HG03469 (cell line): ENCODE data around the gene CHEK2.
"Not testable (repeated sequence)": the region's sequence is repeated elsewhere in the genome, so short reads cannot be mapped to it uniquely, and the experiment has no call there.

Experiments used
- ATAC-seq: cut with Tn5 transposase; IDR thresholded peaks from one replicate; pipeline ENCODE4 v1.9.1; 2021; ENCODE audit warnings: mild to moderate bottlenecking, moderate library complexity, moderate number of reproducible peaks; ENCODE audit not compliant: unreplicated experiment

CHEK2 gene

DNA sequence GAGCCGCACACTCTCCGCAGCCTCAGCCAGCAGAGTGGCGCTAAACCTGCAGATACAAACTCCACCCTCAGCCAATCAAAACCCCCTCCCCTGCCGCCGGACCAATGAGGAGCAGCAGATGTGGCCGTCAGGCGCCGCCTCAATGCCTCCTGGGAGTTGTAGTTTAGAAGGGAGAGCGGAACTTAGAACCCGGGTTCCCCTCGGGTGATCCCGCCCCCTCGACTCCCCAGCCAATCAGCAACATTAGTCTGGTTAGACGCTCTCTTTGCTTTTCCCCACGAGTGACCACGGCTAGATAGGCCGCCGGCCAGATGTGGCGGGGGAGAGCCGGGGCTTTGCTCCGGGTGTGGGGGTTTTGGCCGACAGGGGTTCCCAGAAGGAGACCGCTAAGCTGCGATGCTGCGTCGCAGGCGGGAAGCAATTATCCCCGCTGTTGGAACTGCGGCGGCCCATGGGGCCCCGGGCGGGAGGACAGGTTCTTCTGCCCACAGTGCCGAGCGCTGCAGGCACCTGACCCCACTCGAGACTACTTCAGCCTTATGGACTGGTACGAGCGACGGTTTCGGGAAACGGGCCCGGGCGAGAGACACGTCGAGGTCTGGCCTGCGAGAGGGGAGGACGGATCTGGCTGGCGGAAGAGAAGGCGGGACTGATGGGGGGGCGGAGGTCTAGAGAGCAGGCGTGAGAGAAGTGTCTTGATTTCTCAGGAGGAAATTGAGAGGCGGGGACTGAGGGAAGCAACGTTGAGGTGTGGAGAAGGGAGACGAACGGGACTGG, at the start of gene CHEK2, which contains the start of gene HSCB:
Gene CHEK2, minus strand, starts transcription at position 36 of the 777 bp plus-strand sequence. CDS start 7,099 bp downstream, outside the sequence.
Gene HSCB, plus strand, starts transcription at position 255 of the 777 bp plus-strand sequence. Its CDS starts 57 bp downstream, at position 312.
- peak; percentile 88 for ATAC-seq

DNA sequence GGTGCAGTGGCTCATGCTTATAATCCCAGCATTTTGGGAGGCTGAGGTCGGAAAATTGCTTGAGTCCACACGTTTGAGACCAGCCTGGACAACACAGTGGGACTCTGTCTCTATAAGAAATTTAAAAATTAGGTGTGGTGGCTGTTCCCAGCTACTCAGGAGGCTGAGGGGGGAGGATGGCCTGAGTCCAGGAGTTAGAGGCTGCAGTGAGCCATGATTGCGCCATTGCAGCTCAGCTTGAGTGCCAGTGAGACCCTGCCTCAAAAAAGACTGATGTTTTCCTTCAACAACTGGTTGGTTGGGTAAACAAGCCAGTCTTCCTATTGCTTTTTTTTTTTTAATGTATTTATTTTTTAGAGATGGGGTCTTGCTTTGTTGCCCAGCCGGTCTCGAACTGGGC, 49.5 kb upstream of the CHEK2 start:
- no peak for ATAC-seq

DNA sequence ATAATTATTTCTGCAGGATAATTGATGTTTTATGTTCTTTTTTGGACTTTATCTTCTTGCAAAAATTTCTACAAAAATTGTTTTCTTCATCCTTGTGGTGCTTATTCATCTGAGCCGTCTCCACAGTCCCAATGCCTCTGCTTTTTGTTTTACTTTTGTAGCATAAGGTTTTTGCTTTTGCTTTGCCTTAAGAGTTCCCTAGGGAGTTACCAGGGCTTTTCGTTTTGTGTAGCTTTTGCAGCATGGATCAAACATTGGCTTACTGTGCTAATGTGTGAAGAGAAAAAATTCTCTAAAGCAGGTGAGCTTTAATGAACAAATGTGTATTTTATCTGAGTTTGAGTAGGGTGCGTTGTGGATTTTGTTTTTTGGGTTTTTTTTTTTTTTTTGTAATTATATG, 47.0 kb upstream of the CHEK2 start:
- ATAC-seq: no peak

DNA sequence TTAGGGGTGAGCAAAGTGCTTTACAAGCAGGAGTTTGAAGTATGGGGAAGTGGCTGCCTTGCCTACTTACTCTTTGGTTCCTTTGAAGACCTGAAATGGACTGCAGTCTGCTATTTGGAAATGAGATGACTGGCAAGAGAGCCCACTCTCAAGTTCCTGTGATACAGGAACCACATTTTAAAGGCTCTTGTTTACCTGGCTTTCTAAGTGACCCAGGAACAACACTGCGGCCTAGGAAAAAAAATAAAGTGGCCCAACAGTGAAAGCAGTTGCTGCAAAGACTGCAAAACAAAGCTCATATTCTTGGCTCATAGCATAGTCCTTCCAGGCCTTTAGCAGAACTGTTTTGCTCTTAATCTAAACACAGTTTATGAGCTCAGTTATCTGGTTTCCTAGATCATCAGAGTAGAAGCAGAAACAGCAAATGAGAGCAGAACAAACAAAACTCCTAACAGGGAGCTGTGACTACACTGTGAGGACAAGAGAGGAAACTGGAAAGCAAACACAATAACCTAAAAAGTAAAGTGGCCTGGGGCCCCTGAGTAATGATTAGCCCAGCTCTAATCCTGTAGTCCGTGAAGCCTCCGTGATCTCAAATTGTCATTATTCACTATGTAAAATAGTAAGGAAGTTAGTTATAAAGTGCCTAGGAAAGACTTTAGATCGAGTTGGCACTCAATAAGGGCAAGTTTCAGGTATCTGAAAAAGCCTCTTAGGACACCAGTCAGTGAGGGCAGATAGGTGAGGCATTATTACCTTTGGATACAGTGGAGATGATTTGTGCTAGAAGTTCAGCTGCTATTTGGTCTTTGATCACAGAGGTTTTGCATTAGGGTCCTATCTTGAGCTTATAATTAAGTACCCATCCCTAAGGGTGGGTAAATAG, 42.4 kb upstream of the CHEK2 start:
- ATAC-seq: no peak

DNA sequence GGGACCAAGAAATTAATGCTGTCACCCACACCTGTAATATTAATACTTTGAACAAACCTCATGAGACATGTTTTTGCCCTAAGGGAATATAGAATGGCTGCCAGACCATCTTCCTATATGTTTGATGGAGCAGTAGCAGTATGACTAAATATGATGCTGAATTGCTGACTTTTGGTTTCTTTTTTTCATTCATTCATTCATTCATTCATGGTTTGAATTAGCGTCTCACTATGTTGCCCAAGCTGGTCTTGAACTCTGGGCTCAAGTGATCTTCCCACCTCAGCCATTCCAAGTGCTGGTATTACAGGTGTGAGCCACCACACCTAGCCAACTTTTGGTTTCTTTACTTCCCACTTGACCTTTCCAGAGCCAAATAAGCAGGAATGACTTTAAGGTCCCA, 38.7 kb upstream of the CHEK2 start:
- ATAC-seq: no peak

DNA sequence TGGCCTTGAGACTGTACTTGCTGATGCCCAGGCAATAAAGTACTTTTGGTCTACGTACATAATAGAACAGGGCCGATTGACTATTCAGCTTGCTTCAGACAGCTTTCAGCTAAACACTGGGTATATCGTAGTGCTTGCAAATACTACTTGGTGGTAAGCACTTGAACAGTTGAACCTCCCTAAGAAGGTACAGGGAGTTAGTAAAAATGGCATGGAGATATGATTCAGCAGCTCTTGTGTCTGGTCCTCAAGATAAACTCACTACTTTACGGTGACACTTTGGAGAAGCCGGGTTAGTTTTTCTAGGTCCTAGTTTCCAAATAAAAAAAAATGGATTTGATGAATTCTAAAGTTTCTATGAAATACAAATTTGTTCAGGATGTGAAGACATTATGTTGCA, 38.2 kb upstream of the CHEK2 start:
- ATAC-seq: no peak

DNA sequence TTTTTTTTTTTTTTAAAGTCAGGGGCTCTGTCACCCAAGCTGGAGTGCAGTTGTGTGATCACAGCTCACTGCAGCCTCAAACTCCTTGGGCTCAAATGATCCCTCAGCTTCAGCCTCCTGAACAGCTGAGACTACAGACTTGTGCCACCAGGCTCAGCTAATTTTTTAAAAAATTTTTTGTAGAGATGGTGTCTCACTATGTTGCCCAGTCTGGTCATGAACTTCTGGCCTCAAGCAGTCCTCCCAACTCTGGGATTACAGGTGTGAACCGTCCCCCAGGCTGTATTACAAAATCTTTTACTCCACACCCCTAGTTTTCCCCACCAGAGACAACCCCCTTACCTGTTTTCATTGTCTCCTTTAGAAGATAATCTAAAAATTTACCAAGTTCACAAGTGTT, 32.8 kb upstream of the CHEK2 start:
- ATAC-seq: no peak

DNA sequence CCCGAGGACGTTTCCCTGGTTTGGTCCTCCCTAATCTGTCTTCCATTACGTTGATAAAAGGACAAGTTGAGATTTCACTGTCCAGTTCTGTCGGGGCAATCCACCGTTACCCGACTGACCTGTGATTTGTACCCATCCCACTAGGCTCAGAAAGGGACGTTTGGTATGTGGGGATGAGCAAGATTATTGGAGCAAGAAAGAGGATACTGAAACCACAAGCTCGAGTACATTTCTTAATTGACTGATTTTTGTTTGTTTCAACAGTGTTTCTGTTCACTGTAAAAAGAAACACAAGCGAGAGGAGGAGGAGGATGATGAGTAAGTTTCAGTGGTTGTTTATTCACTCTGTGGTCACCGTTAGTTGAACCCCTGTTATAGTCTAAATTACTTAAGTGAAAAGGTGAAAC, 31.8 kb upstream of the CHEK2 start:
- ATAC-seq: no peak

DNA sequence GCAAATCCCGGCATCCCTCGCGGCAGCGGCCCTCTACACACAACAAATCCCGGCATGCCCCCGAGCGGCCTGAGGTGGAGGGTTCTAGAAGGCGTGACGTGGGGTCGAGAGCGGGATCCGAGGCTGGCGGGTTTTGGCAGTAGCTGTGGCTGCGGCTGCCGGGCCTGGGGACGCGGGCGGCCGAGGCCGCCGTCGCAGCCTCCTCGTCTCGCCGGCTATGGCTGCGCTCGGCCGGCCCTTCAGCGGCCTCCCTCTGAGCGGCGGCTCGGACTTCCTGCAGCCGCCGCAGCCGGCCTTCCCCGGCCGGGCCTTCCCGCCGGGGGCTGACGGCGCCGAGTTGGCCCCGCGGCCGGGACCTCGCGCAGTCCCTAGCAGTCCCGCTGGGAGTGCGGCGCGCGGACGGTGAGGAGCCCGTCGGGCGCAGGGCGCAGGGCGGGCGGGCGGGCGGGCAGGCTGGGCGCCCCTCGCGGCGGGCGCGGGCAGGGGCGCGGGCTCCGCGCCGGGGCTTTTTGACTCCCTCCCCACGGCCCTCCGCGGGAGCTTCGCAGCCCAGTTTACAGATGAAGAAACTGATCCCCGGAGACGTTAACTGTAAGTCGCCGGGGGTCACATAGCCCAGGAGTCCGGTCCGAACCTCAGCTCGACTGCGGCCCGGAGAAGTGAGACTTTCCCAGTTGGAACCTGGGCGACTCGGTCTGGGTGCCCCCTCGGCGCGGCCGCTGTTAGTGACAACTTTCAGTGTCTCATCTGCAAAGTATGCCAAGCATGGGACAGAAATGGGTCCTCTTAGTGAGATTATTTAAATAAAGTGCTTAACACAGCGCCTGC, 31.2 kb upstream of the CHEK2 start, which contains the start of gene CCDC117:
Gene CCDC117, plus strand, starts transcription at position 63 of the 828 bp plus-strand sequence. Its CDS starts 155 bp downstream, at position 218.
- peak; percentile 79 for ATAC-seq

DNA sequence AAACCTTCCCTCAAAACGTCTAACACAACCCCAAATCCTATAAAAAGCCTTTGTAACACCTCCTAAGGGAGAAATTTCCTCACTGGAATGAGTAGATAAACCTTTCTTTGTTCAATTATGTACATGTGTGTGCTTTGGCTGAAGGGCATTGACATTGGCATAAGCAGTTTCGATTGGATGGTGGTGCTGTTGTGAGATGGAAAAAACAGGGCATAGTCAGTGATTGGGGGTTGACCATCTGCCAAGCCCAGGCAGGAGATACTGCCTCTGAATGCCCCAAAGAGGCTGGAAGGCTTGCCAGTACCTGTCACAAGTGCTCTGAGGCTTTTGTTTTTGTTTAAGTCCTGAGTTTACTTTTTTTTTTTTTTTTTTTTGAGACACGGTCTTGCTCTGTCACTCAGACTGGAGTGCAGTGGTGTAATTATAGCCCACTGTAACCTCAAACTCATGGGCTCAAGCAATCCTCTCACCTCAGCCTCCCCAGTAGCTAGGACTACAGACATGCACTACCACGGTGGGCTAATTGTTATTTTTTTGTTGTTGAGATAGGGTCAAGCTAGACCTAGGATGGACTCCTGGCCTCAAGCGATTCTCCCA, 29.7 kb upstream of the CHEK2 start:
- no peak for ATAC-seq

DNA sequence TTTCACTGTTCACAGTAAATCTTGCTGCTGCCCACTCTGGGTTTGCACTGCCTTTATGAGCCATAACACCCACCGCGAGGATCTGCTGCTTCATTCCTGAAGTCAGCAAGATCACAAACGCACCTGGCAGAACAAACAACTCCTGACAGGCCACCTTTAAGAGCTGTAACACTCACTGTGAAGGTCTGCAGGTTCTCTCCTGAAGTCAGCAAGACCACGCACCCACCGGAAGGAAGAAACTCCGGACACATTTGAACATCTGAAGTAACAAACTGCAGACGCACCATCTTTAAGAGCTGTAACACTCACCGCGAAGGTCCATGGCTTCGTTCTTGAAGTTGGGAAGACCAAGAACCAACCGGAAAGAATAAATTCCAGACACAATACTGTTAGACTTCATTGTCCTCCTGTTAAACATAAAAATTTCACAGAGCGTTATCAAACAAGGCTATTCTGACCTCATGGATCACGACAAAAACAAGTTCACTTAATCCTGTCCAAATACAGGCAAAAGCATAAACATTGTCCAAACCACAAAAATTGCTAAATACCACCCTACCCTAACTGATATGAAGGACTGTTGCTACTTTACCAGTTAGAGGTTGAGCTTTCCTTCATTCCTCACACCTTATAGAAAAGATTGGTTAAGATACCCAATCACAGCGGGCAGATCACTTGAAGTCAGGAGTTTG, 27.9 kb upstream of the CHEK2 start:
- ATAC-seq: no peak

DNA sequence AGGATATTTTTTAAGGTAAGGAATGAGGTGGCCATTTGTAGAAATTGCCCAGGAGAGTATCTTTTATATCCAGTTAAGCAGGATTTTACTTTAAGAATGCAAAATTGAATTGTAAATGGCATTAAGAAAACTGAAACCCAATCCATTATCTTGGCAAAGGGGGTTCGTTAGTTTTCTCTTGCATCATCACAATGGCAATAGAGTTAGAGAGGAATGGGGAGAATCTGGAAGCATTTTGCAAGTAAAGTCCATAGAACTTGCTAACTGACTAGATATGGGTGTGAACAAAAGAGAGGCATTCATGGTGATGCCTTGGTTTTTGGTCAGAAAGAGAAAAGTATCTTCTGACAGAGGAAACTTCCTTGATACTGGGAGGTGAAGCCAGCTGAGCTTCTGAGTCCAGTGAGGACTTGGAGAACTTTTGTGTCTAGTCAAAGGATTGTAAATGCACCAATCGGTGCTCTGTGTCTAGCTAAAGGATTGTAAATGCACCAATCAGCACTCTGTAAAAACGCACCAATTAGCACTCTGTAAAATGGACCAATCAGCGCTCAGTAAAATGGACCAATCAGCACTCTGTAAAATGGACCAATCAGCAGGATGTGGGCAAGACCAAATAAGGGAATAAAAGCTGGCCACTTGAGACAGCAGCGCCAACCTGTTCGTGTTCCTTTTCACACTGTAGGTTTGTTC, 27.2 kb upstream of the CHEK2 start:
- no peak for ATAC-seq

DNA sequence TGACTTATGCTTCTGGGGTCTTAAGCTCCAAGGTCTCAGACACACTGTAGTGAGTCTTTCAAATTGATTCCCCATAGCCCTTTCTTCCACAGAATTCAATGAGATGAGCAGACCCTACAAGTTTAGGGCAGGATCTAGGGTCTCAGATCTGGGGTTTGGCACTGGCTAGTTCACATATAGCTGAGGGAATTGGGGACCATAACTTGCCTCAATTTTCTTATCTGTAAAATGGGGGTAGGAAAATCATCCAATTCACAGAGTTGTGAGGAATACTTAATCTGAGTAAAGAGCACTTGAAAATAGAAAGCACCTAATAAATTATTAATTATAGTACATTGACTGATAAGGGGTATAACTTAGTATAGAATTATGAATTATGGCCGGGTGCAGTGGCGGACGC, 25.0 kb upstream of the CHEK2 start:
- ATAC-seq: no peak

DNA sequence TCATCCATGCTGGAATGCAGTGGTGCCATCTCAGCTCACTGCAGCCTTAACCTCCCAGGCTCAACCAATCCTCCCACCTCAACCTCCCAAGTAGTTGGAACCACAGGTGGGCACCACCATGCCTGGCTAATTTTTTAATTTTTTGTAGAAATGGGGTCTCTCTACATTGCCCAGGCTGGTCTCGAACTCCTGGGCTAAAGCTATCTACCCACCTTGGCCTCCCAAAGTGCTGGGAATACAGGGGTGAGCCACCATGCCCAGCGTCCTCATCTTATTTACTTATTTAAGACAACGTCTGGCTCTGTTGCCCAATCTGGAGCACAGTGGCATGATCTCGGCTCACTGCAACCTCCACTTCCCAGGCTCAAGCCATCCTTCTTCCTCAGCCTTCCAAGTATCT, 20.4 kb upstream of the CHEK2 start:
- not testable (repeated sequence) for ATAC-seq

DNA sequence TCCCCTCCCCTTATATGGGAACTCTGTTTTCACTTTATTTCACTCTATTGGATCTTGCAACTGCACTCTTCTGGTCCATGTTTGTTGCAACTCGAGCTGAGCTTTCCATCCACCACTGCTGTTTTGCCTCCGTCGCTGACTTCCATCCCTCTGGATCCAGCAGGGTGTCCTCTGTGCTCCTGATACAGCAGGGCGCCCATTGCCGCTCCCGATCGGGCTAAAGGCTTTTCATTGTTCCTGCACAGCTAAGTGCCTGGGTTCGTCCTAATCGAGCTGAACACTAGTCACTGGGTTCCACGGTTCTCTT, 19.8 kb upstream of the CHEK2 start:
- no peak for ATAC-seq

DNA sequence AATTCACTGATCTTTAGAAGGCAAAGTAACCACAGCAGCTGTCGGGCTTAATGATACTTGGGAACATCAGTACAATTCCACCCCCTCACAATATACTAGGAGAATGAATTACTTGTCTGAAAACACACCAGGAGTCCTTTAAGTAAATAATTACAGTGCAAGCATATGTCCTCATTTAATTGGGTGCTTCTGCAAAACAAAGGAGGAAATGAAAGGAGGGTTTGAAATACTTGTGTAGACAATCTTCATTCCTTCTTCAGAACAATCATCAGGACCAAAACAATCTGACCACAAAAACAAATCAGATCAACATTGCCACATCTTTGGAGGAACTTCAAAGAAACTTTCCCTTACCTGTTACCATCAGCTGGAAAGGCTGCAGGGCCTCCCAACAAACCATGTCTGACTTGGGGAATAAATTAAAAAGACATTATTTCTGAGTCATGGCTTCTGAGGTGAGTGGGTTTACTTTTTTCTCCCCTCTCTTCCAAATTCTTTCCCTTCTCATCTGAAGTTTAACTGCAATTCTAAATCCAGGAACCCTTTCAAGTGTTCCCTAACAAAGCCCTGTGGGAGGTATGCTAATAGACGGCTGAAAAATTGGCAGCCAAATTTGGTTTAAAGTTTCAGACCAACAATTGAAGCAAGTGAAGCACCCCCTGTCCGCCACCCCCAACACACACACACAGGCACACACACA, 18.4 kb upstream of the CHEK2 start:
- no peak for ATAC-seq

DNA sequence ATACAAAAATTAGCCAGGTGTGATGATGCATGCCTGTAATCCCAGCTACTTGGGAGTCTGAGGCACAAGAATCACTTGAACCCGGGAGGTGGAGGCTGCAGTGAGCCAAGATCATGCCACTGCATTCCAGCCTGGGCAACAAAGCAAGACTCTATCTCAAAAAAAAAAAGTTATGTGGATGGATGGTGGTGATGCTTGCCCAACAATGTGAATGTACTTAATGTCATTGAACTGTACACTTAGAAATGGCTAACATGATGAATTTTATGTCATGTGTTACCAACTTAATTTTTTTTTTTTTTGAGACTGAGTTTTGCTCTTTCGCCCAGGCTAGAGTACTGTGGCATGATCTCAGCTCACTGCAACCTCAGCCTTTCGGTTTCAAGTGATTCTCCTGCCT, 12.9 kb upstream of the CHEK2 start:
- ATAC-seq: not testable (repeated sequence)

DNA sequence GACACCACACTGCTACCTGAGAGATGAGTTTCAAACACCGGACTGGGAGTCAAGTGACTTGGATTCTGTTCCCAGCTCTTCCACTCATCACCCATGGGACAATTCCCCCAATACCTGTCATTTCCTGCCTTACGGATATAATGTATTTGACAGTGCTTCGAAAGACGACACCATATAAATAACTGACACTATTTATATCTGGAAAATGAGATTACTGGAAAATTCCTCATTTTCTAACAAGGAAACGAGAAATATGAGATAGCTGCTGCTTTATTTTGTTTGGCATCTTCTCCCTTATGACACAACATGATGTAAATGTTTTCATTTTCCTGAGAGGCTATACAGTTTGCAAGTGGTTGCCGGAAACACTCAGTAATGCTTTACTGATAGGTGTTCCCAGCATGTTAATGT, 8.9 kb upstream of the CHEK2 start:
- ATAC-seq: no peak

DNA sequence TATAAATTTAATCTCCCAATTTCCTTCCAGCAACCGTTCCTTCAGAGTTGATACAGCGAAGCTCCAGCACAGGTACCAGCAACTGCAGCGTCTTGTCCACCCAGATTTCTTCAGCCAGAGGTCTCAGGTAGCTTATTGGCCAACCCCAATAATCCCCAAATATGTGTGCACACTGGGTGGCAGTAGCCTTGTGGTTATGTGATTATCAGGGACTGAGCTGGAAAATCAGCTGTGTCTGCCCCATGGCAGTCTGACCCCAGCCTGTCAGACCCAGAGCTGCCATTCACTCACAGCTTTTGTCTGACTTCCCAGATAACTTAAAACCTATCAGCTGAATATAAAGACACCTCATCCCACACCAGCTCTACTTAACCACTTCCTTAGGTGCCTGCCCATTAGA, 2.2 kb upstream of the CHEK2 start:
- ATAC-seq: no peak
